HepG2 (cell line): ENCODE results near the gene PKD2L1. TPM values are rescaled to one million over a fixed set of nuclear protein-coding genes. Genes with fewer than 3 reads are reported as not detected.

Source experiments
- CERS6 ChIP-seq: sonication (generic); formaldehyde crosslinking; IDR thresholded peaks from 2 replicates; pipeline ENCODE4 v1.5.0; 2020; ENCODE audit warnings: missing genetic modification reagents
- EHMT2 ChIP-seq: fragments of 200-600 bp; sonication (generic); IDR thresholded peaks from 2 replicates; pipeline ENCODE4 v1.7.0; 2017; ENCODE audit warnings: antibody characterized with exemption, low read depth, low read length, borderline replicate concordance
- JUN ChIP-seq: sonication (generic); formaldehyde crosslinking; IDR thresholded peaks from 2 replicates; pipeline ENCODE4 v1.4.0; 2020; ENCODE audit warnings: mild to moderate bottlenecking, missing genetic modification reagents
- KDM3A ChIP-seq: IDR thresholded peaks from 2 replicates; pipeline ENCODE4 v1.6.1; 2018; ENCODE audit warnings: low read depth, missing compliant biosample characterization
- KIAA2018 ChIP-seq: sonication (generic); formaldehyde crosslinking; IDR thresholded peaks from 2 replicates; pipeline ENCODE4 v1.5.0; 2020; ENCODE audit warnings: mild to moderate bottlenecking, missing genetic modification reagents, borderline replicate concordance
- KMT2B ChIP-seq: IDR thresholded peaks from 2 replicates; pipeline ENCODE4 v1.6.1; 2016; ENCODE audit warnings: missing genetic modification reagents, missing compliant biosample characterization
- MIER3 ChIP-seq: IDR thresholded peaks from 2 replicates; pipeline ENCODE4 v1.6.1; 2016; ENCODE audit warnings: missing compliant biosample characterization, borderline replicate concordance
- NFRKB ChIP-seq: fragments of 450-650 bp; IDR thresholded peaks from 2 replicates; pipeline ENCODE4 v1.6.1; 2017
- NR1H2 ChIP-seq: sonication (generic); formaldehyde crosslinking; IDR thresholded peaks from 2 replicates; pipeline ENCODE4 v1.8.1; 2022; ENCODE audit warnings: low read depth, missing genetic modification reagents, borderline replicate concordance
- PHB2 ChIP-seq: fragments of 450-650 bp; IDR thresholded peaks from 2 replicates; pipeline ENCODE4 v1.6.1; 2018; ENCODE audit not compliant: partially characterized antibody
- RBM22 ChIP-seq: fragments of 200-400 bp; formaldehyde crosslinking; optimal IDR thresholded peaks from 2 replicates; pipeline ENCODE3; 2017; ENCODE audit warnings: mild to moderate bottlenecking, low read length, moderate library complexity
- TBL1XR1 ChIP-seq: fragments of 150-350 bp; IDR thresholded peaks from 2 replicates; pipeline ENCODE4 v1.6.1; 2014; ENCODE audit warnings: borderline replicate concordance, low read length; ENCODE audit not compliant: partially characterized antibody
- ZNF570 ChIP-seq: sonication (generic); formaldehyde crosslinking; IDR thresholded peaks from 2 replicates; pipeline ENCODE4 v1.4.0; 2020; ENCODE audit warnings: mild to moderate bottlenecking, missing genetic modification reagents, borderline replicate concordance
- ZNF75D ChIP-seq: sonication (generic); formaldehyde crosslinking; IDR thresholded peaks from 2 replicates; pipeline ENCODE4 v1.8.1; 2023; ENCODE audit warnings: missing genetic modification reagents, mild to moderate bottlenecking, borderline replicate concordance
- ZNF878 ChIP-seq: sonication (generic); formaldehyde crosslinking; IDR thresholded peaks from 2 replicates; pipeline ENCODE4 v1.8.1; 2023; ENCODE audit warnings: mild to moderate bottlenecking, missing genetic modification reagents, moderate library complexity
- polyA plus RNA-seq, 8 experiments: library from polyadenylated mRNA; depleted of rRNA in 3 of 8; stranded (reverse) in 7 of 8; unstranded in 1 of 8; fragments of >200 nt; fragmentation: Illumina TruSeq in 4 of 8; extraction: Trizol in 4 of 8; gene quantifications; 2 replicates each; pipeline versions ENCODE4 v1.2.1 to v1.2.3, GENCODE V29; 2011 to 2016; ENCODE audit warnings: low read depth in 4 of 8, missing spikeins in 1 of 8, mixed read lengths in 1 of 8; ENCODE audit not compliant: insufficient read depth in 1 of 8
- total RNA-seq, 5 experiments: library from RNA; depleted of rRNA; stranded (reverse); fragments of >200 nt; fragmentation: Illumina TruSeq; extraction: Trizol; gene quantifications; 2 replicates each; pipeline ENCODE4 v1.2.3, GENCODE V29; 2016; ENCODE audit warnings: low read depth in 1 of 5
- TF ChIP-seq, protein P1 (sequence below): sonication (generic); formaldehyde crosslinking; IDR thresholded peaks from 2 replicates; pipeline ENCODE4 v1.4.0; 2020; ENCODE audit warnings: mild to moderate bottlenecking, missing genetic modification reagents
- TF ChIP-seq, protein P2 (sequence below): sonication (generic); formaldehyde crosslinking; IDR thresholded peaks from 2 replicates; pipeline ENCODE4 v1.5.1; 2020; ENCODE audit warnings: mild to moderate bottlenecking, moderate library complexity, missing genetic modification reagents
- TF ChIP-seq, protein P3 (sequence below): IDR thresholded peaks from 2 replicates; pipeline ENCODE4 v1.6.1; 2012; ENCODE audit warnings: inconsistent platforms

Gene PKD2L1
- total and polyA plus RNA-seq, 2 of the 13 experiments (the other 11 are each of a cell fraction or from before 2014, with no cell fraction given): 0.07 to 0.15 TPM

DNA sequence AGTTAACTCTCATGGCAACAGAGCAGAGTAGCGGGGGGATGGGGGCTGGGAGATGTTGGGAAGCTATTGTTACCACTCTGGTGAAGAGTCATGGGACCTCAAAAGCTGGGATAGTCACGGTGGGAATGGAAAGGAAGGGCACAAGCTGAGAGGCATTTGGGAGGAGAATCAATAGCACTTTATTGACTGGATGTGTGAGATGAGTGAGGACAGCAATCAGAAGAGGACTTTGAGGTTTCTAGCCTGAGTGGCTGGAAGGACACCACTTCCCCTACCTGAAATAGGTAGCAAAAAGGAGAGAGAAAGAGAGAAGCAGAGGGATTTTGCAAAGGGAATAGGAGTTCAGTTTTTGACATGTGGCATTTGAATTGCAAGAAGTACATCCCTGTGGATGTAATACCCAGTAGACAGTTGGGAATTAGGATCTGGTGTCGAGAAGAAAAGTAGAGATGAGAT is 44.2 kb upstream of the PKD2L1 start (continued):
- no peak for TF ChIP-seq KIAA2018 (CRISPR knock-in tag)
- TF ChIP-seq CERS6 (CRISPR knock-in tag): no peak
- TF ChIP-seq MIER3 (CRISPR knock-in tag): no peak; the same call in 1 of the 2 replicates
- TF ChIP-seq NR1H2 (CRISPR knock-in tag): no peak; the same call in 1 of the 2 replicates
- no peak for TF ChIP-seq JUN
- no peak for TF ChIP-seq NFRKB
- TF ChIP-seq, protein P1, sequence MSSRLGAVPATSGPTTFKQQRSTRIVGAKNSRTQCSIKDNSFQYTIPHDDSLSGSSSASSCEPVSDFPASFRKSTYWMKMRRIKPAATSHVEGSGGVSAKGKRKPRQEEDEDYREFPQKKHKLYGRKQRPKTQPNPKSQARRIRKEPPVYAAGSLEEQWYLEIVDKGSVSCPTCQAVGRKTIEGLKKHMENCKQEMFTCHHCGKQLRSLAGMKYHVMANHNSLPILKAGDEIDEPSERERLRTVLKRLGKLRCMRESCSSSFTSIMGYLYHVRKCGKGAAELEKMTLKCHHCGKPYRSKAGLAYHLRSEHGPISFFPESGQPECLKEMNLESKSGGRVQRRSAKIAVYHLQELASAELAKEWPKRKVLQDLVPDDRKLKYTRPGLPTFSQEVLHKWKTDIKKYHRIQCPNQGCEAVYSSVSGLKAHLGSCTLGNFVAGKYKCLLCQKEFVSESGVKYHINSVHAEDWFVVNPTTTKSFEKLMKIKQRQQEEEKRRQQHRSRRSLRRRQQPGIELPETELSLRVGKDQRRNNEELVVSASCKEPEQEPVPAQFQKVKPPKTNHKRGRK: no peak
- TF ChIP-seq PHB2: no peak
- TF ChIP-seq ZNF878 (CRISPR knock-in tag): 0 out of 2 replicates have a peak, but pooled peaks have one; percentile 24
- no peak for TF ChIP-seq ZNF570
- no peak for TF ChIP-seq TBL1XR1
- TF ChIP-seq RBM22: peak; percentile 5
- TF ChIP-seq KDM3A: no peak
- TF ChIP-seq, protein P2, sequence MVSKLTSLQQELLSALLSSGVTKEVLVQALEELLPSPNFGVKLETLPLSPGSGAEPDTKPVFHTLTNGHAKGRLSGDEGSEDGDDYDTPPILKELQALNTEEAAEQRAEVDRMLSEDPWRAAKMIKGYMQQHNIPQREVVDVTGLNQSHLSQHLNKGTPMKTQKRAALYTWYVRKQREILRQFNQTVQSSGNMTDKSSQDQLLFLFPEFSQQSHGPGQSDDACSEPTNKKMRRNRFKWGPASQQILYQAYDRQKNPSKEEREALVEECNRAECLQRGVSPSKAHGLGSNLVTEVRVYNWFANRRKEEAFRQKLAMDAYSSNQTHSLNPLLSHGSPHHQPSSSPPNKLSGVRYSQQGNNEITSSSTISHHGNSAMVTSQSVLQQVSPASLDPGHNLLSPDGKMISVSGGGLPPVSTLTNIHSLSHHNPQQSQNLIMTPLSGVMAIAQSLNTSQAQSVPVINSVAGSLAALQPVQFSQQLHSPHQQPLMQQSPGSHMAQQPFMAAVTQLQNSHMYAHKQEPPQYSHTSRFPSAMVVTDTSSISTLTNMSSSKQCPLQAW: no peak
- no peak for TF ChIP-seq KMT2B (CRISPR knock-in tag)
- TF ChIP-seq EHMT2: no peak
- no peak for TF ChIP-seq ZNF75D (CRISPR knock-in tag)
- TF ChIP-seq, protein P3, sequence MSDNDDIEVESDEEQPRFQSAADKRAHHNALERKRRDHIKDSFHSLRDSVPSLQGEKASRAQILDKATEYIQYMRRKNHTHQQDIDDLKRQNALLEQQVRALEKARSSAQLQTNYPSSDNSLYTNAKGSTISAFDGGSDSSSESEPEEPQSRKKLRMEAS: peak; percentile 16; the same call in 1 of the 2 replicates
